HPDE6-E6E7 (cell line): ENCODE measurements around the gene TRAF1.

Experiments used
- DNase-seq: peaks from one replicate; pipeline ENCODE4 v3.0.0; 2011; ENCODE audit warnings: missing footprints; ENCODE audit errors: extremely low spot score

The TRAF1 gene

DNA sequence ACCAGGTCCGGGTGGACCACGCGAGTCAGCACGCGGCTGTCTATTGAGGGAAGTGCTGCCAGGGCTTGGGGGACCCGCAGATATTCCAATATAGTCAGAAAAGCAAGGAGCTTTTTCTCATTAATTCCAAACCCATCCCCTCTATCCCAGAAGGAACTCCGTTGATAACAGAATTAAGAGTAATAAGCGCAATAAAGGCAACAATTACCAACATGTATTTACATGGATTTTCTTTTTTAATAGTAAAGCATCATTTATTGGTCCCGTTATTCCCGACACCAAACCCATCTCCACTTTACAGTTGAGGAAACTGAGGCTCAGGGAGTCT, 57.3 kb downstream of the TRAF1 start:
- DNase-seq: no peak

DNA sequence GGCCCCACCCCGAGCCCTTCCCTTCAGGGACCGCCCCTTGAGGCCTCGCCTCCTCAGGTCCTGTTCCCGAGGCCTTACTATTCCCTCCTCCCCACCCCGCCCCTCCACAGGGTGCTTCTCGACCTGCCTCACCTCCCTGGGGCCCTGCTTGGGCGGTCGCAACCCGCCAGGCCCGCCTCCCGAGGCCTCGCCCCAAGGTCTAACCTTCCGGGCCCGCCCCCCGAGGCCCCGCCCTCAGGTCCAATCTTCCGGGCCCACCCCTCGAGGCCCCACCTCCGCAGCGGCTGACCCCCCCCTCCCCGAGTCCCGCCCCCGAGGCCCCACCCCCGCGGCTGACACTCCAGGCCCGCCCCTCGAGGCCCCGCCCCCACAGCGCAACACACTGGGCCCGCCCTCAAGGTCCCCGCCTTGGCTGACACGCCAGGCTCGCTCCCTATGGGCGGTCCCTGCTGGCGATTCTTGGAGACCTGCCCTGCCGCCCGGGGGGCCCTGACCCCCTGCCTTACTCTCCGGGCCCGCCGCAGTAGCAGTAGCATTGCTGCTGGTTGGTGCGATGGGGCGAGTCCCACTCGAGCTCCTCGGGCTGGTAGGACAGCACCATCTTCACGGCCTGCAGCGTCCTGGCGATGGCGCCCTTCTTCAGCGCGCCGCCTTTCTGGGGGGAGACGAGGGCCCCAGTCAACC, 57.8 kb downstream of the TRAF1 start:
- peak; percentile 96 for DNase-seq

DNA sequence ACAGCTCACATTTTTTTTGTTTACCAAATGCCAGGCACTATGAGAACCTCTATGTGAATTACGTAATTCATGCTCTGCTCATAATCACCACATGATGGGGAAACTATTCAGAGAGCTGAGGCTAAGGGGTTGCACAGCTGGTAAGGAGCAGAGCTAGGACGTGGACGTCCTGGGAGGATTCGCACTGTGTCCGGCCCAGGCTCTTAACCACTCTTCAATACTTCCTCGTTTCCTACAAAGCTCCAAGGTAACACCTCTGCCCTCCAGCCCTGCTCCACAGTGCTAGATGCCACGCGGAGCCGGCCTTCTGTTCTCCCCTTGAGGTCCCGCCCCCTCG, 58.3 kb downstream of the TRAF1 start:
- no peak for DNase-seq

DNA sequence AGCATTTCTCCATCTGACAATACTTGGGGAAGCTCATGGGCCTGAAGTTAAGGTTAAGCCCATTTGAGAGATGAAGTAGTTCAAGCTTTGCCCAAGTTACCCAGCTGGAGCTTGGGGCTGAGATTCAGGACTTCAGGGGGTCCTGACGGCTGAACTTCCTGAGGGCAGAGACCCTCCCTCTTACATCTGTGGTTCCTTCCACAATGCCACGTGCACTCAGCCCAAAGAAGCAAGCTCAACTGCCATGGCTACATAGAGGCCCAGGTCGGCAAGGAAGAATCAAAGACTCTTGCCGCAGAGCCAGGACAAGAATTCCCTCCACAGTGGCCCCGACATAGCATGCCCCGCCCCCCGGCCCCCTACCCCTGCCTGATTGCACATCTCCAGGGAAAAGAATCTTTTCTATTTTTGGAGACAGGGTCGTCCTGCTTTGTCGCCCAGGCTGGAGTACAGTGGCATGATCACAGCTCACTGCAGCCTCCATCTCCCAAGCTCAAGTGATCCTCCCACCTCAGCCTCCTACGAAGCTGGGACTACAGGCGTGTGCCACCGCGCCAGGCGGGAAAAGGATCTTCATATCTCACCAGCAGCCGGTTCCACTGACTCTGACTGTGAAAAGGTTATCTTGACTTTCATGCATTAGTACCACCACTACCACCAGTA, 58.8 kb downstream of the TRAF1 start:
- DNase-seq: no peak

DNA sequence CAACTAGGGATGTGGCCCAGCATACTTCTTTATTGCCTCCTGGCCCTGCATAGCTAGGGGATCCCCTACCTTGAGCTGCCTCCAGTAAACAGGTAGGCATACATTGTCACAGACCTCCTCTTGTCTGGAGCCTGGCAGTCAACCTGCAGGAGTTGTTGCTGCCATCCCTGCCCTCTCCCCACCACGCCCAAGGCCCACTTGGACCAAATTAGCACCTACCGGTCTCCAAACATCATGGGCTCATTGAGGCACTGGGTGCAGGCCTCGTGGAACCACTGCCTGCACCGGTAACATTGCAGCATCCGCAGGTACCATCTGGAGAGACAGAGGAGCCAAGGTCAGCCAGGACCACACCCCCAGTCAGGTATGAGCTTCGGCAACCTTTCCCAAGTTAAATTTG, 59.9 kb downstream of the TRAF1 start:
- no peak for DNase-seq

DNA sequence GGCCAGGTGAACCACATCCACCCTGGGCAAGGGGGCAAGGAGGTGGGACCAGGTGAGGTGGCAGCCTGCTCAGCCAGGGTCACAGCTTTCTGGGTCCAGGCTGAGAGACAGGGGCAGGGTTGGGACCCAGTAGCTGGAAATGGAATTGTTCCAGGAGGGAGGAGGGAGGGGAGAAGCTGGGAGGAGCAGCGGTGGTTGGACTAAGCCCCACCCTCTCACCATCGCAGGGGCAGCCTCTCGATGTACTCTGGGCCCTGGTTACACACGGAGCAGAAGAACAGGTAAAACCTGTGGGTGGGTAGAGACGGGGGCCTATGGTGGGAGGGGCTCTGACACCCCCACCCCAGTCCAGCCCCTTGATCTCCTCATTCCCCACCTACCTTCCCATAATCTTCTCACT, 60.8 kb downstream of the TRAF1 start:
- no peak for DNase-seq

DNA sequence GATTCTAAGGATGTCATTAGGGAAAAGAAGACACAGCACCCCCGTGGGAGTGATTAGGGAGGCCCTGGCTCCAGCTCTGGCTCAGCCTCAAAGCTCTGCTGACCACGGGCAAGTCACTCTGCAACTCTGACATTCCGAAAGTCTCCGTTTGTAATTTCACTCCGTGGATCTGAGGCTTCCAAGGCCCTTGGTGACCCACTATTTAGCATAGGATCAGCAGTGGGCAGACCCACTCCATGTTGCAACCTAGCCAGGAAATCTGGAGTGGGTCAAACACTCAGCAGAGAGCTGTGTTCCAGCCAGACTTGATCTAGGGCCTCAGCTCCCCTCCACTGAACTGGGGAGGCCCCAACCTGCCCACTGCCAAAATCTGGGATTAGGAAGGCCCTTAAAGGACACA, 61.4 kb downstream of the TRAF1 start:
- no peak for DNase-seq

DNA sequence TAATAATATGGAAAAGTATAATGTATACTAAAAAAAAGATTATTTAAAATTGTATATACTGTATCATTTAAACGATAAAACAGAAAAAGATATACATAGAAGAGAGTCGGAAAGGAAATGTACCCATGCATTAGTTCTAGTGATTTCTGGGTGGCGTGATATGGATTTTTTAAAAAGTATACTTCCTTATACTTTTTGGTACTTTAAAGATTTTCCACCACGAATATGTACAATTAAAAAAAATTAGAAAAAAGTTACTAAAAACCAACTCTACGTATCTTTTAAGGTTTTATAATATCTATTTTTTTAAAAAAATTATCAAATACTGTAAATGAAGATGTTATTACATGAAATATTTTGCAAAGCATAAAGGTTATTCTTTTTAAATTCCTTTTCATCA, 61.9 kb downstream of the TRAF1 start:
- DNase-seq: no peak

DNA sequence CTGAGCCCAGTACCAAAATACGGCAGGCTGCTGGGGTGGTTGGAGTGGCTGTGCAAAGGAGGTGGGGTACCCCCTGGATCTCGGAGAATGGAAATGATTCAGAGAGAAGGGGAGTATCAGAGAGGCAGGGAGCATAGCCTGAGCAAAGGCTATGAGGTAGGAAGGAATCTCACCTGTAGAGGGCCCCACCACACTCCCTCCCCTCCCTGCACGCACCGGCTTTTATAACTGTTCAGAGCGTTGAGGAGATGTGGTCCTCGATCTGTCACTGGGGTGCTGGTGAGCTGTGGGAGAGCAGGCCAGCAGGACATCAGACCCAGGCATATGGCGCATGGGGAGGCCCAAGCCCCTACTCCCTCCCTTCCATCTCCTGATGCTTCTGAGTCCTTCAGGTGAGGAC, 62.8 kb downstream of the TRAF1 start:
- DNase-seq: no peak

DNA sequence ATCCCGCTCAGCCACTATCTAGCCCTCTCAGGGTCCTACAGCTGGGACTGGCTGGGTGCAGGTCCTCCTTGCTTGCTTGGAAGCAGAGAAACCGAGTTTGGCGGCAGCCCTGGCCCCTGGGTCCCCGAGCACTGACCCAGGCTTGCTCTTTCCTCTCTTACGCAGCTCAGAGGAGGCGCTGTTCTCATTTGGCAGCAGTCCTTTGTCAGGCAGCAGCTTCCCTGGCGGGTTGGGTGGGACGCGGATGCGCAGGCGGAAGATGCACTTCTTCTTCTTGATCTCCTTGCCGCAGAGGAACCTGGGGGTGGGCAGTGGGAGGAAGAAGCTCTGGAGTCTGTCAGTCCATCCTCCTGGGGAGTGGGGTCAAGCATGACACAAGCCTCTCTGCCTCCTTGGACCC, 64.1 kb downstream of the TRAF1 start:
- no peak for DNase-seq

DNA sequence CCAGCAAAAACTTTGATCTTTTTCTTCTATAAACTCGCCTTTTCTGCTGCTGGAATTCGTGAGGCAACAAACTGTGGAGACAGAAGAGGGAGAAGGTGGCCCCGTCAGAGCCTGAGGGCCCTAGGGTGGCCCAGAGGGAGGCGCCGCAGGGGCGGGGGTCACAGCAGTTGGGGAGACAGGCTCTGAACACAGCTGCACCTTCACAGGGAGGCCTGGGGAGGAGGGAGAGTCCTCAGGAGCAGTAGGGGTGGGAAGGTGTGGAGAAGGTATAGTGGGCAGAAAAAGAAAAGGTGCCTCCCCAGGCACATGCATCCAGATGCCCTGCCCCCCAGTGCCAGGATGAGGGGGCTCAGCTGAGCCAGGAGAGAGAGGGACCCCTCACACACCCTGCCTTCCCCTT, 64.7 kb downstream of the TRAF1 start:
- no peak for DNase-seq

DNA sequence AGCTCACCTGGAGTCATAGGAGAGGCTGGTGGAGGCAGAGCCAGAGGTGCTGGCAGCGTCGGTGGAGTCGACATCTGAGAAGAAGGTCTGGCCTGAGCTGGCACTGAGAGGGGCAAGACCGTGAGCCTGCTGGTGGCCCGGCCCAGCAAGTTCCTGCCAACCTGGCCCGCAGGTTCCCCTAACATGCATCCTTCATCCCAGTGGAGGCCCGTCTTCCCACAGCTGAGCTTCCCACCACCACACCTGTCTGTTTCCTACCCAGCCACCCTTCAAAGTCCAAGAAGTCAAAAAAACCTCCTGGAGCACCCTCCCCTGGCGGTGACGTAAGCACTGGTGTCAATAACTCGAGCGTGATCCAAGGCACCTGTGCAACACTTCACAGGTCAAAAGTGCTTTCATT, 66.5 kb downstream of the TRAF1 start:
- DNase-seq: no peak

DNA sequence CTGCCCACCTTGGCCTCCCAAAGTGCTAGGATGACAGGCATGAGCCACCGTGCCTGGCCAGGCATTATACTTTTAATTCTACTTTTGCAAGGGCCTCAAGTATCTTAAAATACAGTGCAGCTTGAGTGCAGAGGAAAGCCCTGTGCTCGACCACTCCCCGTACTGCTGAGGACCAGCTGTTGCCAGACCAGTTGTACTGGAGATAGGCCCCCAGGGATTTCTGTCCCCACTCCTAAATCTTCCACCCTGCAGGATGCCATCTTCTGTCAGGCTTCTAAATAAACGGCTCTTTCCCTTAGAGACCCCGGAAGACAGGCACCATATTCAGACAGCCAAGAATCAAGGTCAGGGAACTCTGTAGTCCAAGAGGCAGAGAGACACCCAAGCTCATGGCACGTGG, 67.2 kb downstream of the TRAF1 start:
- DNase-seq: no peak

DNA sequence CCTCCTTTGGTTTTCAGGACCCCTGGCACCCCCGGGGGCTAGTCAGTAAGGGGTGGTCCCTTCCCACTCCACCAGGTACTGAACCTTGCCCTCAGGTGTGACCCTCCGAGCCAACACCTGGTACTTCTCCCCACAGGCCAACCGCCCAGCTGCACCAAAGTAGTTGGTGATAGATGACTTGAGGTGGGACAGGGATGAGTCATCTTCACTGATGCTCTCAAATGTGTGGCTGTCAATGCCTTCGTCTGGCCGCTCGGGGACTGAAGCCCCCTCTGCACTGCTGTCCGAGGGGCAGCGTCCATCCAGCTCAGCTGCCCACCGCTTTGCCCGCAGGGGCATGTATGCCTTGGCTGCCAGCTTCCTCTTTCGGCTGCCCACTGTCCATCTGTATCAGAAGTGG, 68.7 kb downstream of the TRAF1 start:
- DNase-seq: no peak

DNA sequence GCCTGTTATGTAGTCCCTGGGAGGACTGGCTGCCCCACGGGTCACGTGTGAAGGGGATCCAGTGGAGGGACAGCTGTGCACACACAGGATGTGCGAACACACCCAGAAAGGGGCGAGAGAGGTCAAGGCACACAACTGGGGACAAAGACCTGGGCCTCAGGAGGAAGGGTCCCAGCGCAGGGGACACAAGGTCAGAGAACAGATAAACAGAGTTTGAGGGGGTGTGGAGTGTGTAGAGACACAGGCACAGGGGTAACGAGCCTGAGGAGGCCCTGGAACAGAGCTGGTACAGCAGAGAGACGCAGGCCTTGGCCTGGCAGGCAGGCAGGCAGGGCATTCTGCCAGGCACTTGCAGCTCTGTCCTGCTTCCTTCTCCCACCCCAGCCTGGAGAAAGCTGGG, 69.1 kb downstream of the TRAF1 start:
- DNase-seq: no peak

DNA sequence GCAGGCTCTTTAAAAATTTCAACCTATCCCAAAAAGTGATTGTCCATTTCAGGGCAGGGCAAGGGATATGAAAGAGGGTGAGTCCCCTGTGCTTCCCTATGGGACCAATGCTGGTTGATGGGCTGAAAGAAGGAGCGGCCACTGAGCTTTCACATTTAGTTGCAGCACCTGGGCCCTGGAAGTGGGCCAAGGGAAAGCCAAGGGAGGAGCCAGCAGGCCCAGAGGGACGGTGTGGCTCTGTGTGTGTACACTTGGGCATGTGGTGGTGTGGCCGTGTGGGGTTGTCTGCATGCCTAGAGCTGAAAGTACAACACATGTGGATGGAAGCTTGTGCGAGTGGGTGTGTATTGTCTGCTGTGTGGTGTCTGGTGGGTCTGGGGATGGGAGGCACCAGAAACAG, 69.9 kb downstream of the TRAF1 start:
- no peak for DNase-seq

DNA sequence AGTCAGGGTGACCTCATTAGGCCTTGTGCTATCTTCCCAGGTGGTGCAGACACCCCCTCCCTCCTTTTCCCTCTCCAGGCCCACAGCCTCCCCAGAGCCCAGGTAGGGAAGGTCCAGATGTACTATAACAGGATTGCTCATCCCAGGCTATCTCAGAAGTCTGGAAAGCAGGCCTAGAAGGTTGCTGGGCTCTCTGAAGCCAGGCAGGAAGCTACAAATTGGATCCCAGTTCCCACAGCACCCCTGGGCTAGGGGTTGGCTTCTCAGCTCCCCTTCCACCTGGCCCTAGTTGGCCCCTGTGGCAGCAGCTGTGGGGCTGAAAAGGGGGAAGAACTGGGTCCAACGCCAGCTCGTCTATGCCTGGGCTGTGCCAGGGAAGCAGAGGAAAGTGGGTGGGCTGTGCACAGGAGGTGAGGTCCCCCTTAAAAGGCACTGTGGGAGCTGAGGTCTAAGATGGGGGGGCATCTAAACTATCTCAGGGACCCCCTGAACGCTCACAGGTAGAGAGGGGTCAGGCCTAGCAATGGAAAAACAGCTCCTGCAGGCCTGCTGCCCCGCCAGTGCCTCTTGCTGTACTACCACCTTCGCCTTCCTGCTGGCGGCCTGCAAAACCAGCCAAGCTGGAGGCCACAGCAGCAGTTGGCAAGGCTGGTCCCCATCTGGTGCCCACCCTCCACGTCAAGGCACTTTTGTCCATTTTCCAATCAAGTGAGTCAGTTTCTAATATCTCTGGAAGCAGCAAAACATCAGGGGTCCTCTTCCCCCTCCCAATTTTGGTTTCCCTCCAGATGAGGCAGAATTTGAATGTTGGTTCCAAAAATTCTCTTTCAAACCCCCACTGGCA, 70.5 kb downstream of the TRAF1 start:
- DNase-seq: no peak

DNA sequence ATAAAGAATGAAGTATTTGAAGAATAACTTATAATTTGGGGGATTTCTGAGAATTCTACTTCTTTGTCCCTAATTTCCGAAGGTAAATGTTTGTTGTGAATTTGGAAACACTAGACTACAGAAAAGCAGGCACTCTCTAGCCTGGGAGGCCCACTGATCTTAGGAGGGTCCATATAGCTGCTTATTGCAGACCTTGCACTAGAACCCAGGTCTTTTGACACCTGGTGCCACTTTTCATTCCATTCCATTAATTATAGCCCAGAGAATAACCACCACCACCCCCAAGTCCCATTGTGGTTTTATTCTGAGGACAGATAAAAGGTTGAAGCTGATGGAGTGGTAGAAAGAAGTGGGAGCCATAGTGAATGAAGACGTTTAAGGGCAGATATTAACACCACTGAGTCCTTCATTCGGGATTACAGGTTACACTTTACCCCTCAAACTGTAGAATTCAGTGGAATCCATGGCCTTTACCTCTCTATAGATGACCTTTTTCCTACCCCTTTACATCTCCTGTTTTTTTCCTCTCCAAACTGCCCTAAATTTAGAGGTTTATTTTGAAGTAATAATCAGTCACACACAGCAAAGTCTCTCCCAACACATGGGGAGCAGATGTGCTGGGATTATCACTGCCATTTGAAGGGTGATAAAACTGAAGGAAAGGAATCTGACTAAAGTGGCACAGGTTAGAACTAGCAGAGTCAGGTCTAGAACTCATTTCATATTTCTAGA, 71.8 kb downstream of the TRAF1 start:
- DNase-seq: no peak

DNA sequence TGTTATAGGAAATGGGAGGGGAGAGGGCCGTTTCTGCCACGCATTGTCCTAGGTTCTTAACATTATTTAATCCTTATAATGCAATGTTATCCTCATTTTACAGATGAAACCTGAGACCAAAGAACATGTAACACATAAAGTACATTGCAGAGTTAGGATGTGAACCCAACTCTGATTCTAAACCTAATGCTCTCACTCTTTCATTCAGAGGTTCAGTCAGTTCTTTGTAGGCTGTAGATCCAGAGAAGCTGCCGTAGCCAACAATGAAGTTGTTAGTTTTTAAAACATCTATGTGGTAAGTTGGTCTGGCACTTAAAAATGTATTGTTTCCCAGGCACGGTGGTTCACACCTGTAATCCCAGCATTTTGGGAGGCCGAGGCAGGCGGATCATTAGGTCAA, 73.4 kb downstream of the TRAF1 start:
- no peak for DNase-seq
